Kidney tubule cell (primary cell): ENCODE measurements around the gene DOHH.
A peak's percentile ranks its signal among the peaks of the same experiment; 100 is the strongest.
"Not testable (repeated sequence)": the region's sequence is repeated elsewhere in the genome, so short reads cannot be mapped to it uniquely, and the experiment has no call there.

Experiments
- DNase-seq: peaks from one replicate; pipeline ENCODE4 v3.0.0-alpha.2; 2018; ENCODE audit warnings: low spot score

Gene DOHH

GRCh38 chr19:3519126-3519525 is 18.7 kb upstream of the DOHH start:
- no peak for DNase-seq

GRCh38 chr19:3518659-3519058 is 18.2 kb upstream of the DOHH start:
- DNase-seq = peak; percentile 61

GRCh38 chr19:3518255-3518654 is 17.8 kb upstream of the DOHH start:
- no peak for DNase-seq

GRCh38 chr19:3517638-3518037 is 17.2 kb upstream of the DOHH start:
- no peak for DNase-seq

GRCh38 chr19:3516675-3517207 is 16.3 kb upstream of the DOHH start:
- peak; percentile 72 for DNase-seq

- DNase-seq = no peak
These were observed 15.5 kb upstream of the DOHH start for GRCh38 chr19:3515891-3516422.

- peak; percentile 24 for DNase-seq
These were observed 14.5 kb upstream of the DOHH start for GRCh38 chr19:3514930-3515329.

- no peak for DNase-seq
These were observed 13.0 kb upstream of the DOHH start for GRCh38 chr19:3513229-3514140.

- no peak for DNase-seq
These were observed 12.2 kb upstream of the DOHH start for GRCh38 chr19:3512562-3513228.

- no peak for DNase-seq
These were observed 11.2 kb upstream of the DOHH start for GRCh38 chr19:3511506-3512251.

- no peak for DNase-seq
These were observed 10.3 kb upstream of the DOHH start for GRCh38 chr19:3510727-3511126.

- DNase-seq = peak; percentile 88
These were observed 9.1 kb upstream of the DOHH start for GRCh38 chr19:3509566-3509989.

GRCh38 chr19:3508771-3509535 is 8.5 kb upstream of the DOHH start:
- DNase-seq = peak; percentile 39

GRCh38 chr19:3508121-3508661 is 7.7 kb upstream of the DOHH start:
- DNase-seq = not testable (repeated sequence)

GRCh38 chr19:3507371-3508120 is 7.1 kb upstream of the DOHH start:
- peak; percentile 30 for DNase-seq

- DNase-seq = peak; percentile 37
These were observed 6.2 kb upstream of the DOHH start for GRCh38 chr19:3506384-3507340.

- peak; percentile 99 for DNase-seq
These were observed 5.3 kb upstream of the DOHH start, which contains the start of gene FZR1 for GRCh38 chr19:3505598-3506383. Gene FZR1 (plus strand): TSS chr19:3506311. CDS start chr19:3522990, 16,679 bp downstream.

- no peak for DNase-seq
These were observed 4.3 kb upstream of the DOHH start for GRCh38 chr19:3504735-3505134.
